ENCODE results near the gene PTPN22. TPM values are rescaled to one million over a fixed set of nuclear protein-coding genes. Genes with fewer than 3 reads are reported as not detected.
"Not testable (repeated sequence)": the region's sequence is repeated elsewhere in the genome, so short reads cannot be mapped to it uniquely, and the experiment has no call there.

Gene PTPN22
- polyA plus RNA-seq, 1 experiment = 0.02 TPM

- H3K27me3 ChIP-seq (ENCODE audit: control insufficient read depth, insufficient read depth, low read length) = no peaks in the 10 kb centered on the region
- no peak overlapping the region for H3K4me3 ChIP-seq (ENCODE audit: low read depth, low read length)
- no peak for DNase-seq (ENCODE audit: low read depth)
- TF ChIP-seq CTCF (IDR thresholded peaks at IDR 0.05; ENCODE audit: insufficient read depth, low read depth, low read length) = no peak
- no peaks in the 10 kb centered on the region for H3K36me3 ChIP-seq (ENCODE audit: control insufficient read depth, insufficient read depth, low read length)
- POLR2A ChIA-PET = interaction anchor here (0.6 to 0.9 kb wide), 2 partner anchors 44 to 122 kb away, joined by 3 to 4 read pairs; partner anchors contain the start of gene RSBN1
- CTCF ChIA-PET = interaction anchor here (1.1 to 1.4 kb wide), 3 partner anchors 20 to 30 kb away, joined by 3 to 5 read pairs (median 3); no protein-coding TSS in a partner anchor
These were observed 15.7 kb downstream of the PTPN22 start for GRCh38 chr1:113855630-113856400.

GRCh38 chr1:113854234-113854633 is 17.3 kb downstream of the PTPN22 start:
- TF ChIP-seq CTCF (IDR thresholded peaks at IDR 0.05; ENCODE audit: insufficient read depth, low read depth, low read length) = no peak
- H3K27me3 ChIP-seq (ENCODE audit: control insufficient read depth, insufficient read depth, low read length) = no peaks in the 10 kb centered on the region
- CTCF ChIA-PET = no interaction called here
- H3K4me3 ChIP-seq (ENCODE audit: low read depth, low read length) = no peak overlapping the region
- H3K36me3 ChIP-seq (ENCODE audit: control insufficient read depth, insufficient read depth, low read length) = no peaks in the 10 kb centered on the region
- no peak for DNase-seq (ENCODE audit: low read depth)
- POLR2A ChIA-PET = no interaction called here

- not testable (repeated sequence) for H3K27me3 ChIP-seq (ENCODE audit: control insufficient read depth, insufficient read depth, low read length); DNase-seq (ENCODE audit: low read depth); H3K4me3 ChIP-seq (ENCODE audit: low read depth, low read length); H3K36me3 ChIP-seq (ENCODE audit: control insufficient read depth, insufficient read depth, low read length)
- CTCF ChIA-PET = interaction anchor here (1.0 to 1.3 kb wide), 2 partner anchors 17 to 19 kb away, joined by 3 read pairs; no protein-coding TSS in a partner anchor
- POLR2A ChIA-PET = interaction anchor here (0.6 kb wide), 1 partner anchor 237 kb away, joined by 5 read pairs; no protein-coding TSS in a partner anchor
These were observed 18.8 kb downstream of the PTPN22 start for GRCh38 chr1:113852694-113853093.

- Histone ChIP-seq H3K36me3 (ENCODE audit: control insufficient read depth, insufficient read depth, low read length) (no peaks in the 10 kb centered on the region), H3K4me3 (ENCODE audit: low read depth, low read length) (no peak overlapping the region), H3K27me3 (ENCODE audit: control insufficient read depth, insufficient read depth, low read length) (no peaks in the 10 kb centered on the region)
- no peak for DNase-seq (ENCODE audit: low read depth)
- no peak for TF ChIP-seq CTCF (IDR thresholded peaks at IDR 0.05; ENCODE audit: insufficient read depth, low read depth, low read length)
- ChIA-PET CTCF (no interaction called here), POLR2A (no interaction called here)
These were observed 21.2 kb downstream of the PTPN22 start for GRCh38 chr1:113850127-113850796.

GRCh38 chr1:113849072-113849471 is 22.4 kb downstream of the PTPN22 start:
- Histone ChIP-seq H3K4me3 (ENCODE audit: low read depth, low read length) (no peak overlapping the region), H3K27me3 (ENCODE audit: control insufficient read depth, insufficient read depth, low read length) (no peaks in the 10 kb centered on the region), H3K36me3 (ENCODE audit: control insufficient read depth, insufficient read depth, low read length) (no peaks in the 10 kb centered on the region)
- CTCF ChIA-PET = no interaction called here
- DNase-seq (ENCODE audit: low read depth) = no peak
- POLR2A ChIA-PET = no interaction called here
- TF ChIP-seq CTCF (IDR thresholded peaks at IDR 0.05; ENCODE audit: insufficient read depth, low read depth, low read length) = no peak
